ENCODE results near the gene PRTN3.

The PRTN3 gene

GRCh38 chr19:840519-841206 is at the start of gene PRTN3:
PRTN3 (plus strand) TSS chr19:840999; CDS start chr19:841009, 10 bp downstream.
- no peak for DNase-seq

GRCh38 chr19:791007-791566 is 49.7 kb upstream of the PRTN3 start:
- DNase-seq = no peak

GRCh38 chr19:791567-792305 is 49.1 kb upstream of the PRTN3 start:
- no peak for DNase-seq

GRCh38 chr19:792306-792885 is 48.4 kb upstream of the PRTN3 start:
- DNase-seq = no peak

GRCh38 chr19:793806-794205 is 47.0 kb upstream of the PRTN3 start:
- no peak for DNase-seq

DNA sequence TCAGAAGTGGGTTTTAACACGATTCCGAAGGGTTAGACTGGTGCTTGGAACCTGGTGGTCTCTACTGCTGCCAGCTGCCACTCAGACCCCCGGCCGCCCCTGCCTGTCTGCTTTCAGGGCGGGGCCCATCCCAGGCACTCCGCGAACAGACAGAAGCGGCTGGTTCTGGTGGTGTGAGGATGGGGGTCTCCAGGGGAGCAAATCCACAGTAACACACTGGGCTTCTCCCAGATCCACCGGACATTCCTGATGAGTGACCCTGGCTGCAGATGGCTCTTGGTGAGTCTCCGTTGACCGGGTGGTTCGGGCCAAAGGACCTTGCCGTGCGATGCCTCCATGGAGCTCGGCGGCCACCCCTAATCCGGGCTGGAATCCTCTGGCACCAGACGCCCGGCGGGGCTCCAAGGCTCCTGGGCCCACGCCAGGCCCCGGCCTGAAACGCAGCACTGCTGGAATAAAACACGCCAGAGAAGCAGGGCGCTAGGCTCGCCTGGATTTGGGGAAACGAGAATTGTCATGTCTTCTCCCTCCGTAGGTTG is 45.7 kb upstream of the PRTN3 start:
- no peak for DNase-seq

- DNase-seq = no peak
Measured at GRCh38 chr19:795691-796581, 44.9 kb upstream of the PRTN3 start.

- peak; percentile 100 for DNase-seq
Measured at GRCh38 chr19:796692-797527, 43.9 kb upstream of the PRTN3 start, which contains the start of gene PTBP1. PTBP1 (plus strand) TSS chr19:797452; CDS start chr19:797498, 46 bp downstream.

- DNase-seq = peak; percentile 94
Measured at GRCh38 chr19:797528-798414, 43.0 kb upstream of the PRTN3 start.

DNA sequence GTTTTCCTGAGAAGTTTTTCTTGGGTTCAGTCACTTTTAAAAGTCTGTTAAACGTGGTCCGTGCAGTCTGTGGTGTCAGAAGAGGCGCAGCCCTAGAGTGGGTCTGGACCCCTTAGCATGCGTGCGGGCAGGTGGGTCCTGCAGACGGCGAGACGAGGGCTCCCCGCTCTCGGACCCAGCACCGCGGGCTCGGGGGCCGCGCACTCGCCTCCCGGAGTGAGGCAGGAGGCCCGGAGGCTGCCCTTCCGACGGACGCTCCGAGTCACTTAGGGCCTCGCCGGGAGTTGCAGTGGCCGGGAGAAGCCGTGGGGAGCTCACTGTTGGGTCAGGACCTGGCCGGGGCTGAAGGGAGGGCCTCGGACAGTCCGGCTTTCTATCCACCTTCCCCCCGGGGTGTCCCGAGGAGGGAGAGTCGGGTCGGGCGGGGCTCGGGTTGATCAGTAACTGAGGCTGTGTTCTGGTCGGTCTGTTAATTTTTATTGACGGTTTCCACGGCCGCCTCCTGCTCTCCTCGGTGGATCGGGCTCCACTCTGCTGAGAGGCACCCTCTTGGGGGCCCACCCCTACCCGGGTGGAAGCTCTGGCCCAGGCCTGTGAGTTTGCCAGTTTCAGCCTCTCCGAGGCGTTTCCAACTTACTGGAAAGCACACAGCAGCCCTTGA is 42.3 kb upstream of the PRTN3 start:
- DNase-seq = no peak

- peak; percentile 58 for DNase-seq
Measured at GRCh38 chr19:799076-799881, 41.5 kb upstream of the PRTN3 start.

GRCh38 chr19:800360-801029 is 40.3 kb upstream of the PRTN3 start:
- no peak for DNase-seq

- peak; percentile 27 for DNase-seq
Measured at GRCh38 chr19:801030-801860, 39.6 kb upstream of the PRTN3 start.

DNA sequence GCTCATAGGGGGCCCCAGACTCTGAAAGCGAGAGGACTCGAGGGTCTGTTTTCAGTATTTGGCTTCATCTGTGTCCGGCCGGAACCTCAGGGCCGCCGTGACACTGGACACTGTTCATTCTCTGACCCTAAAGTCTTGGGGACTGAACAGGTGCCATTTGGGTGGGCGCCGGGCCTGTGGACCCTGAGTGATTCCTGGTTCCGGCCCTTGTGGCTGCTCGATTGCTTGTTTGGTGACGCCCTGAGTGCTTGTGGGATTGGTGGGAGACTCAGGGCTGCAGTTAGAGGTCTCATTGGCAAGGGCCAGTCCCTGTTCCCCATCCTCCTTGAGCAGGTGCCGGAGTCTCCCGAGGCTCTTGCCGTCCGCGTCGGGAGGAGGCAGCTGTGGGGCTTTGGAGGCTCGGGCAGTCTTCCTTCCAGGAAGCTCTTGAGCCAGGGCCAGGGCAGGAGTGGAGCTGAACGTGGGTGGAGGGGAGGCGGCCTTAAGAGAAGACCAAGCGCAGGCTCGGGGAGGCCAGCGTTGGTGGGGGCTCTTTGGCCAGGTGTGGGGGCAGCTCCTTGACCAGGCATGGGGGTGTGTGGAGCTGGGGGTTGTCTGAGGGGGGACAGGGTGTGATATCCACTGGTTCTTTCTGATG is 38.8 kb upstream of the PRTN3 start:
- no peak for DNase-seq

- peak; percentile 27 for DNase-seq
Measured at GRCh38 chr19:802498-803098, 38.2 kb upstream of the PRTN3 start.

- no peak for DNase-seq
Measured at GRCh38 chr19:803099-803561, 37.7 kb upstream of the PRTN3 start.
